K562 treated with DMSO at 1 percent for 24 hours (cell line): Measurements from ENCODE around the gene MED29. TPM values are rescaled to one million over a fixed set of nuclear protein-coding genes. Genes with fewer than 3 reads are reported as not detected.

Experiments
- total RNA-seq: library from RNA; unstranded; fragments of 300-600 nt; gene quantifications from 2 replicates; pipeline ENCODE4 v1.2.3, GENCODE V29; 2022; ENCODE audit warnings: low read depth; ENCODE audit not compliant: insufficient read depth

Gene MED29
- 36.0 and 37.6 TPM in 2 replicates for total RNA-seq

GRCh38 chr19:39390751-39391437, at the start of gene MED29, which contains the start of gene PAF1:
MED29 (plus strand) TSS chr19:39391378; CDS start chr19:39391423, 45 bp downstream.
PAF1 (minus strand) TSS chr19:39391106; CDS start chr19:39390864, 242 bp downstream.

GRCh38 chr19:39341719-39342604, 49.2 kb upstream of the MED29 start, which contains the start of gene SAMD4B:
SAMD4B (plus strand) TSS chr19:39342421; CDS start chr19:39356894, 14,473 bp downstream.

GRCh38 chr19:39406656-39407409, 15.7 kb downstream of the MED29 start, which contains the start of gene ZFP36:
ZFP36 (plus strand) TSS chr19:39406847; CDS start chr19:39406905, 58 bp downstream.

GRCh38 chr19:39412100-39412866, 21.1 kb downstream of the MED29 start, which contains the start of gene PLEKHG2:
PLEKHG2 (plus strand) TSS chr19:39412669; CDS start chr19:39414087, 1,418 bp downstream.

GRCh38 chr19:39435499-39436349, 44.5 kb downstream of the MED29 start, which contains the start of gene RPS16:
RPS16 (minus strand) TSS chr19:39435949; CDS start chr19:39435895, 54 bp downstream.

GRCh38 chr19:39445196-39446111, 54.3 kb downstream of the MED29 start, which contains the start of gene SUPT5H:
SUPT5H (plus strand) TSS chr19:39445582; CDS start chr19:39445891, 309 bp downstream.

Other genes with a start within 250 kb of the MED29 start
- not detected in 2 replicates for gene NCCRP1, start 194.4 kb upstream of the MED29 start, total RNA-seq
- not detected in 2 replicates for gene SYCN, start 187.1 kb upstream of the MED29 start, total RNA-seq
- gene IFNL3, start 146.4 kb upstream of the MED29 start, total RNA-seq: not detected in 2 replicates
- not detected in 2 replicates for gene IFNL4, start 142.5 kb upstream of the MED29 start, total RNA-seq
- not detected in 2 replicates for gene IFNL2, start 123.0 kb upstream of the MED29 start, total RNA-seq
- not detected in 2 replicates for gene IFNL1, start 95.0 kb upstream of the MED29 start, total RNA-seq
- gene LRFN1, start 70.5 kb upstream of the MED29 start, total RNA-seq: 10.9 TPM in 2 replicates
- gene GMFG, start 55.3 kb upstream of the MED29 start, total RNA-seq: 81.4 and 85.9 TPM in 2 replicates
- 170 and 208 TPM in 2 replicates for gene SAMD4B, start 49.0 kb upstream of the MED29 start, total RNA-seq
- gene PAF1, start 272 bp upstream of the MED29 start, total RNA-seq: 50.1 and 61.0 TPM in 2 replicates
- 27.8 and 28.8 TPM in 2 replicates for gene ZFP36, start 15.5 kb downstream of the MED29 start, total RNA-seq
- gene PLEKHG2, start 21.3 kb downstream of the MED29 start, total RNA-seq: 10.1 and 12.5 TPM in 2 replicates
- 10,023 and 10,404 TPM in 2 replicates for gene RPS16, start 44.6 kb downstream of the MED29 start, total RNA-seq
- gene SUPT5H, start 54.2 kb downstream of the MED29 start, total RNA-seq: 124 and 137 TPM in 2 replicates
- gene TIMM50, start 89.5 kb downstream of the MED29 start, total RNA-seq: 110 and 117 TPM in 2 replicates
- gene DLL3, start 107.6 kb downstream of the MED29 start, total RNA-seq: 1.6 and 1.7 TPM in 2 replicates
- gene SELENOV, start 123.8 kb downstream of the MED29 start, total RNA-seq: not detected in 2 replicates
- gene EID2B, start 141.5 kb downstream of the MED29 start, total RNA-seq: 8.8 and 9.2 TPM in 2 replicates
- gene EID2, start 148.8 kb downstream of the MED29 start, total RNA-seq: 31.7 and 34.8 TPM in 2 replicates
- gene LGALS13, start 211.1 kb downstream of the MED29 start, total RNA-seq: not detected in 2 replicates